IgD-negative memory B cell (primary cell): ENCODE measurements around the gene CCSER2. TPM values are rescaled to one million over a fixed set of nuclear protein-coding genes. Genes with fewer than 3 reads are reported as not detected.

Experiments
- H3K27ac Mint-ChIP-seq, 3 donors: one replicate each; pipeline ENCODE4 v1.8.0; 2020 to 2022; ENCODE audit warnings: mild to moderate bottlenecking in 3 of 3, mixed read lengths in 3 of 3, moderate library complexity in 1 of 3
- H3K27me3 Mint-ChIP-seq: one replicate; pipeline ENCODE4 v1.8.0; 2021; ENCODE audit warnings: mixed read lengths
- H3K36me3 Mint-ChIP-seq: one replicate; pipeline ENCODE4 v1.8.0; 2020; ENCODE audit warnings: mild to moderate bottlenecking, mixed read lengths
- H3K4me1 Mint-ChIP-seq, 3 donors: one replicate each; pipeline ENCODE4 v1.8.0; 2020 to 2022; ENCODE audit warnings: mixed read lengths in 3 of 3, mild to moderate bottlenecking in 1 of 3
- H3K4me3 Mint-ChIP-seq, 4 donors: one replicate each; pipeline ENCODE4 v1.8.0; 2020 to 2022; ENCODE audit warnings: mild to moderate bottlenecking in 4 of 4, mixed read lengths in 4 of 4, moderate library complexity in 3 of 4
- H3K9me3 Mint-ChIP-seq, 3 donors: one replicate each; pipeline ENCODE4 v1.8.0; 2020 to 2021; ENCODE audit warnings: mixed read lengths in 3 of 3, mild to moderate bottlenecking in 1 of 3
- polyA plus RNA-seq: library from polyadenylated mRNA; unstranded; fragments of 300-500 nt; fragmentation: Illumina TruSeq; gene quantifications from one replicate; pipeline ENCODE4 v1.2.3, GENCODE V29; 2021

Gene CCSER2
- polyA plus RNA-seq, 1 donor from 2014 or later = 41.3 TPM

- Mint-ChIP-seq H3K4me1 (peaks cover 4 to 13% (median 6%) of the 10 kb centered on the region in 3 donors), H3K4me3 (peak overlapping the region in 1 of 4 donors; percentile 12), H3K27me3 (no peaks in the 10 kb centered on the region), H3K36me3 (peaks cover 2% of the 10 kb centered on the region), H3K9me3 (no peaks in the 10 kb centered on the region), H3K27ac (peak overlapping the region in 1 of 3 donors; percentile 42)
Observed at GRCh38 chr10:84374455-84374854, 46.1 kb downstream of the CCSER2 start.

- no peaks in the 10 kb centered on the region for H3K9me3 Mint-ChIP-seq
- H3K36me3 Mint-ChIP-seq = peaks cover 2% of the 10 kb centered on the region
- H3K4me3 Mint-ChIP-seq = no peak overlapping the region
- no peaks in the 10 kb centered on the region for H3K27me3 Mint-ChIP-seq
- peaks cover 4 to 13% (median 6%) of the 10 kb centered on the region in 3 donors for H3K4me1 Mint-ChIP-seq
- H3K27ac Mint-ChIP-seq = no peak overlapping the region
Observed at GRCh38 chr10:84375011-84375410, 46.6 kb downstream of the CCSER2 start.

GRCh38 chr10:84375881-84376280 is 47.5 kb downstream of the CCSER2 start:
- peak overlapping the region in 1 of 3 donors; percentile 15 for H3K27ac Mint-ChIP-seq
- H3K4me3 Mint-ChIP-seq = no peak overlapping the region
- peaks cover 4 to 13% (median 6%) of the 10 kb centered on the region in 3 donors for H3K4me1 Mint-ChIP-seq

GRCh38 chr10:84388148-84388547 is 59.8 kb downstream of the CCSER2 start:
- peaks cover 11% of the 10 kb centered on the region for H3K36me3 Mint-ChIP-seq
- peaks cover 0 to 4% (median 0%) of the 10 kb centered on the region in 3 donors for H3K4me1 Mint-ChIP-seq
- peaks cover 0 to 6% (median 0%) of the 10 kb centered on the region in 3 donors for H3K9me3 Mint-ChIP-seq
- H3K27ac Mint-ChIP-seq = no peak overlapping the region
- H3K4me3 Mint-ChIP-seq = peak overlapping the region in 1 of 4 donors; percentile 10
- no peaks in the 10 kb centered on the region for H3K27me3 Mint-ChIP-seq

More at GRCh38 chr10:84375881-84376280, 47.5 kb downstream of the CCSER2 start:
- H3K36me3 Mint-ChIP-seq = peaks cover 6% of the 10 kb centered on the region
- no peaks in the 10 kb centered on the region for H3K27me3 Mint-ChIP-seq
- H3K9me3 Mint-ChIP-seq = no peaks in the 10 kb centered on the region

DNA sequence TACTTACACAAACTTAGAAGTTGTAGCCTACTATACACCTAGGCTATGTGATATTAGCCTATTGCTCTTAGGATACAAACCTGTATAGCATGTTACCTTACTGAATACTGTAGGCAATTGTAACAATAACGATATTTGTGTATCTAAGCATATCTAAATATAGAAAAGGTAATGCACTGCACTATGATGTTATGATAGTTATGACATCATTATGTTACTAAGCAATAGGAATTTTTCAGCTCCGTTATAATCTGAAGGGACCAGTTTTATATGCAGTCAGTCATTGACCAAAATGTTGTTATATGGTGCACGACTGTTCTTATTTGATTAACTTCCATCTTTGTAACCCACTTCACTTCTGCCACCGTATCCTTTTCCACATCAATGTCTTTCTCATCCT is 62.0 kb downstream of the CCSER2 start:
- peaks cover 0 to 2% (median 1%) of the 10 kb centered on the region in 3 donors for H3K9me3 Mint-ChIP-seq
- peaks cover 16% of the 10 kb centered on the region for H3K36me3 Mint-ChIP-seq
- H3K27ac Mint-ChIP-seq = no peak overlapping the region
- peaks cover 0 to 6% (median 0%) of the 10 kb centered on the region in 3 donors for H3K4me1 Mint-ChIP-seq
- H3K27me3 Mint-ChIP-seq = no peaks in the 10 kb centered on the region
- H3K4me3 Mint-ChIP-seq = no peak overlapping the region

DNA sequence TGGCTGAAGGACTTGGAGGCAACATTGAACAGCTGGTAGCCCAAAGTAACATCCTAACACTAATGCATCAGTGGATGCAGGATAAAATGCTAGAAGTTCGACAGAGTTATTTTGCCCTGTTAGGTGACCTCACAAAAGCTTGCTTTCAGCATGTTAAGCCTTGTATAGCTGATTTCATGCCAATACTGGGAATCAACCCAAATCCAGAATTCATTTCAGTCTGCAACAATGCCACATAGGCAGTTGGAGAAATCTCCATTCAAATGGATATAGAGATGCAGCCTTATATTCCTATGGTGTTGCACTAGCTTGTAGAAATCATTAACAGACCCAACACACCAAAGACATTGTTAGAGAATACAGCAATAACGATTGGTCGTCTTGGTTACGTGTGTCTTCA is 62.9 kb downstream of the CCSER2 start:
- no peak overlapping the region for H3K4me3 Mint-ChIP-seq
- peaks cover 0 to 3% (median 0%) of the 10 kb centered on the region in 3 donors for H3K9me3 Mint-ChIP-seq
- H3K36me3 Mint-ChIP-seq = peaks cover 18% of the 10 kb centered on the region
- H3K4me1 Mint-ChIP-seq = peaks cover 0 to 6% (median 0%) of the 10 kb centered on the region in 3 donors
- H3K27me3 Mint-ChIP-seq = no peaks in the 10 kb centered on the region
- H3K27ac Mint-ChIP-seq = no peak overlapping the region

GRCh38 chr10:84392181-84392580 is 63.8 kb downstream of the CCSER2 start:
- H3K4me1 Mint-ChIP-seq = peaks cover 3 to 6% (median 5%) of the 10 kb centered on the region in 3 donors
- peaks cover 0 to 3% (median 0%) of the 10 kb centered on the region in 3 donors for H3K9me3 Mint-ChIP-seq
- H3K27me3 Mint-ChIP-seq = no peaks in the 10 kb centered on the region
- peaks cover 19% of the 10 kb centered on the region for H3K36me3 Mint-ChIP-seq
- no peak overlapping the region for H3K4me3 Mint-ChIP-seq
- H3K27ac Mint-ChIP-seq = no peak overlapping the region

DNA sequence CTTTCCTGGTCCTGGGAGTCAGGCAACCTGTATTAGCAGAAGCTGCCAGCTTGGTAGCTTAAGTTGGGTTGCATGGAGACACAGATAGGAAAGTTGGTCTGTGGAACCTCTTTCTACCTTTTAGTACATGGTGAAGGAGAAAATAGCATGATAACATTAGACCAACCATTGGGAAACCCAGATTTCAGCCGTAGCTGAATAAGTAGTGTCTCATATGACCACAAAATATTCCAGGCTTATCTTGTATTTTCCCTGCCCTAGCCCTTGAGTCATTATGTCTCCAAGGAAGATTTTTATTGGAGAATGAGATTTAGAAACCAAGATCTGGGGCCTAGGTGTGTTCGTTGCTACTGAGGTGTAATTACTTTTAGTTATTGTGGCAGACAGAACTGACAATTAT is 67.2 kb downstream of the CCSER2 start:
- H3K27me3 Mint-ChIP-seq = no peaks in the 10 kb centered on the region
- peaks cover 10 to 16% (median 13%) of the 10 kb centered on the region in 3 donors for H3K4me1 Mint-ChIP-seq
- peaks cover 0 to 8% (median 0%) of the 10 kb centered on the region in 3 donors for H3K9me3 Mint-ChIP-seq
- peaks cover 29% of the 10 kb centered on the region for H3K36me3 Mint-ChIP-seq
- H3K27ac Mint-ChIP-seq = no peak overlapping the region
- H3K4me3 Mint-ChIP-seq = no peak overlapping the region

DNA sequence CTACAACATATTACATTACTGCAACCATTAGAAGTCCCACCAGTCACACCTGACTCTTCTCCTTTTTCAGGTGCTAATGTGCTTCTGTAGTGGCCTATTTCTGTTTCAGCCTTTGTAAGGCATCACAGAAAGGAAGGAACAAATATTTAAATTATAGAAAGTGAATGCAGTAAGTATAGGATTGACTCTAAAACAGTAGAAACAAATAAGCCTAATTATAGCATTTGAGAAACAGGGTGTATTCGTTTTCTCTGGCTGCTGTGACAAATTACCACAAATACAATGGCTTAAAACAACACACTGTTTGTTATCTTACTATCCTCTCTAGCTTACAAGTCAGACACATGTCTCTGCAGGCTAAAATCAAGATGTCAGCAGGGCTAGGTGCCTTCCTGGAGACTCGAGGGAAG is 69.4 kb downstream of the CCSER2 start:
- Mint-ChIP-seq H3K27me3 (no peaks in the 10 kb centered on the region), H3K36me3 (peaks cover 25% of the 10 kb centered on the region), H3K27ac (no peak overlapping the region), H3K9me3 (peaks cover 0 to 8% (median 0%) of the 10 kb centered on the region in 3 donors), H3K4me1 (peaks cover 10 to 13% (median 13%) of the 10 kb centered on the region in 3 donors), H3K4me3 (no peak overlapping the region)

GRCh38 chr10:84398696-84399095 is 70.3 kb downstream of the CCSER2 start:
- Mint-ChIP-seq H3K27me3 (no peaks in the 10 kb centered on the region), H3K4me3 (no peak overlapping the region), H3K4me1 (peaks cover 10 to 13% (median 12%) of the 10 kb centered on the region in 3 donors), H3K9me3 (peaks cover 0 to 8% (median 0%) of the 10 kb centered on the region in 3 donors), H3K27ac (no peak overlapping the region), H3K36me3 (peaks cover 25% of the 10 kb centered on the region)

GRCh38 chr10:84401854-84402611 is 73.6 kb downstream of the CCSER2 start:
- peaks cover 14 to 22% (median 20%) of the 10 kb centered on the region in 3 donors for H3K4me1 Mint-ChIP-seq
- no peaks in the 10 kb centered on the region for H3K27me3 Mint-ChIP-seq
- H3K4me3 Mint-ChIP-seq = no peak overlapping the region
- no peak overlapping the region for H3K27ac Mint-ChIP-seq
- peaks cover 0 to 5% (median 0%) of the 10 kb centered on the region in 3 donors for H3K9me3 Mint-ChIP-seq
- peaks cover 15% of the 10 kb centered on the region for H3K36me3 Mint-ChIP-seq

- Mint-ChIP-seq H3K27me3 (no peaks in the 10 kb centered on the region), H3K4me1 (peaks cover 7 to 13% (median 12%) of the 10 kb centered on the region in 3 donors), H3K4me3 (no peak overlapping the region), H3K36me3 (peaks cover 14% of the 10 kb centered on the region), H3K27ac (no peak overlapping the region), H3K9me3 (peaks cover 0 to under 1% (median 0%) of the 10 kb centered on the region in 3 donors)
Observed at GRCh38 chr10:84404783-84405182, 76.4 kb downstream of the CCSER2 start.

DNA sequence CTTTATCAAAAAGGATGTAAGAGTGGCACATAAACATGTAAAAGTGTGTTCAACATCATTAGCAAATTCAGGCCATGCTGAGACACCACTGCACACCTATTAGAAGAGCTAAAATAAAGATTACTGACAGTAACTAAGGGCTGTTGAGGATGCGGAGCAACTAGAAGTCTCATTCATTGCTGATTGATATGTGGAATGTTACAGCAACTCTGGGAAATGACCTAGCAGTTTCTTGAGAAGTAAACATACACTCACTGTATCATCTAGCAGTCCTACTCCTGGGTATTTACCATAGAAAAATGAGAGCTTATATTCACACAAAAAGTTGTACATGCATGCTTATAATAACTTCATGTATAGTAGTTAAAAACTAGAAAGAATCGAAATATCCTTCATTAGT is 77.3 kb downstream of the CCSER2 start:
- Mint-ChIP-seq H3K4me3 (no peak overlapping the region), H3K27ac (peak overlapping the region in 1 of 3 donors; percentile 1), H3K4me1 (peaks cover 10 to 15% (median 13%) of the 10 kb centered on the region in 3 donors), H3K36me3 (peaks cover 16% of the 10 kb centered on the region), H3K27me3 (no peaks in the 10 kb centered on the region), H3K9me3 (peaks cover 0 to 3% (median 3%) of the 10 kb centered on the region in 3 donors)

DNA sequence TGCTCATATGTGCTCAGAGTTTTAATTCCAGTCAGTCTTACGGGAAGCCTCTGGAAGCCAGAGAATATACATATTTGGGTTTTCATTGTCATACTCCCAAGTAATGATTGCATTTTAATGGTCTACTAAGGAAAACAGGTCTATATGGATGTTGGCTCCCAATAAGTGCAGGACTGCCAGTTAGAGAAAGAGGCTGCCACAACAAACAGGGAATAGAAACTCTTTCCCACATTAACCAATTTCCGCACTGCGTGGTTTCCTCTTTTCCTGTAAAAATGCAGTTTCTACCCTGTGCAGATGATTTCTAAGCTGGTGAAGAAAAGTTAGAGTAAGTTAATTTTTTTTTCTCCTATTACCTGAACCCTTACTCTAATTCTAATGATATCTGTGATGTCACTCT is 78.2 kb downstream of the CCSER2 start:
- Mint-ChIP-seq H3K36me3 (peaks cover 21% of the 10 kb centered on the region), H3K4me1 (peaks cover 10 to 15% (median 13%) of the 10 kb centered on the region in 3 donors)

DNA sequence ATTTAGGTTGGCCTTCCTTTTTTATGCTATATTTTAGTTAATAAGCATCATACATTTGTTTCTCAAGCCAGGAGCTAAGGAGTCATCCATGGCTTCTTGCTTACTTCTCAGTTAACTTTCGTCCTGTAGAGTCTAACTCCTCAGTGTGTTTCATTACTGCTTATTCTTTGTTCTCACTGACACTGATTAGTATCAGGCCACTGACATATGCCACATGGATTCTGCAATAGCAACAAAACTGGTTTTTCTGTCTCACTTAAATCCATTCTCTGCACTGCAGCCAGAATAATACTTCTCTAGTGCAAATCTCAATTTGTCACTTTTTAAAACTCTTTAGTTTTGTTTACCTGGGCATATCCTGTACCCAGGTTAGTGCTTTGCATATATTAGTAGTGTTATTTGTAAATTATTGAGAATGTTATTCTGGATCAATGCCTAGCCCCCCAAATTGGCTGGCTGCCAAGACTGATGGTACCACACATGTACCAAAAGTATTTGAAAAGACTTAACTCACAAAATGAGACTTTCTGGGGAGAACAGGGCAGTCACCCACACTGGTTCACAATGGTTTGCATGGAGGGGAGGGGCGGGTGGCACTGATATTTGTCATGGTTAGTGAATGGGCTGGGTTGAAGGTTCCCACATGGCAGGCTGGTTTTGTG is 79.1 kb downstream of the CCSER2 start:
- H3K4me1 Mint-ChIP-seq = peaks cover 10 to 16% (median 13%) of the 10 kb centered on the region in 3 donors
- no peak overlapping the region for H3K27ac Mint-ChIP-seq
- H3K27me3 Mint-ChIP-seq = no peaks in the 10 kb centered on the region
- H3K36me3 Mint-ChIP-seq = peaks cover 23% of the 10 kb centered on the region
- peaks cover 8 to 10% (median 9%) of the 10 kb centered on the region in 3 donors for H3K9me3 Mint-ChIP-seq
- H3K4me3 Mint-ChIP-seq = no peak overlapping the region

More for the DNA sequence above, 78.2 kb downstream of the CCSER2 start:
- H3K9me3 Mint-ChIP-seq = peaks cover 0 to 7% (median 5%) of the 10 kb centered on the region in 3 donors
- no peaks in the 10 kb centered on the region for H3K27me3 Mint-ChIP-seq
- no peak overlapping the region for H3K4me3 Mint-ChIP-seq
- no peak overlapping the region for H3K27ac Mint-ChIP-seq
